Kidney (tissue), 22 donors: ENCODE measurements around the gene ATRX. TPM values are rescaled to one million over a fixed set of nuclear protein-coding genes. Genes with fewer than 3 reads are reported as not detected.
A peak's percentile ranks its signal among the peaks of the same experiment; 100 is the strongest.
"Not testable (repeated sequence)": the region's sequence is repeated elsewhere in the genome, so short reads cannot be mapped to it uniquely, and the experiment has no call there.

Experiments used
- DNase-seq, 5 donors: peaks; one replicate each; pipeline ENCODE4 v3.0.0-alpha.2; 2013 to 2020
- FAIRE-seq: peaks from 2 replicates; lab custom pipeline; 2012; peaks lifted over from hg19 to GRCh38; lab: Jason Lieb, UNC
- H3K27ac ChIP-seq, 2 donors: one replicate each; pipeline ENCODE4 v1.7.0; 2013; ENCODE audit warnings: low read depth in 2 of 2, low read length in 2 of 2, inconsistent platforms in 1 of 2
- H3K27me3 ChIP-seq: one replicate; pipeline ENCODE4 v1.7.1; 2013; ENCODE audit warnings: low read length, inconsistent platforms; ENCODE audit not compliant: control insufficient read depth, insufficient read depth
- H3K36me3 ChIP-seq, 3 donors: one replicate each; pipeline versions ENCODE4 v1.7.0 to v1.7.1; 2013; ENCODE audit warnings: low read length in 3 of 3, control low read depth in 1 of 3, inconsistent platforms in 1 of 3; ENCODE audit not compliant: insufficient read depth in 3 of 3, control insufficient read depth in 2 of 3
- H3K4me1 ChIP-seq, 3 donors: one replicate each; pipeline versions ENCODE4 v1.7.0 to v1.7.1; 2013; ENCODE audit warnings: low read length in 3 of 3, inconsistent platforms in 1 of 3, low read depth in 1 of 3; ENCODE audit not compliant: control insufficient read depth in 2 of 3, insufficient read depth in 2 of 3
- H3K4me3 ChIP-seq, 3 donors: one replicate each; pipeline versions ENCODE4 v1.7.0 to v1.8.1; 2013; ENCODE audit warnings: low read length in 3 of 3, control low read depth in 1 of 3, inconsistent platforms in 1 of 3
- H3K9ac ChIP-seq, 3 donors: one replicate each; pipeline versions ENCODE4 v1.7.0 to v1.7.1; 2013; ENCODE audit warnings: low read length in 3 of 3, control low read depth in 1 of 3, inconsistent platforms in 1 of 3
- H3K9me3 ChIP-seq, 3 donors: one replicate each; pipeline versions ENCODE4 v1.7.0 to v1.7.1; 2013; ENCODE audit warnings: low read length in 3 of 3, control low read depth in 1 of 3, inconsistent platforms in 1 of 3; ENCODE audit not compliant: control insufficient read depth in 2 of 3, insufficient read depth in 1 of 3
- CTCF ChIP-seq: IDR thresholded peaks from 3 replicates; pipeline ENCODE4 v1.5.1; 2012; ENCODE audit warnings: mild to moderate bottlenecking, moderate library complexity, borderline replicate concordance; ENCODE audit not compliant: insufficient read depth; ENCODE audit errors: extremely low read depth
- intact Hi-C: fragments of 100-400 bp; cut with DNase I; formaldehyde crosslinking; loops from one replicate; pipeline ENCODE4 v1.11.1; 2022
- long read RNA-seq, 10 donors: library from polyadenylated mRNA in 1 of 10; unstranded in 1 of 10; transcript quantifications; one replicate each; pipeline ENCODE4 v2.0.0 and lab custom pipeline, GENCODE V29; 2021 to 2026
- polyA plus RNA-seq: library from polyadenylated mRNA; stranded (reverse); fragments of 350-450 nt; fragmentation: Illumina TruSeq; extraction: RNeasy Lipid Tissue Mini Kit (QIAGEN cat#74804); gene quantifications from one replicate; pipeline ENCODE4 v1.2.3, GENCODE V29; 2014; ENCODE audit warnings: low read depth, low replicate concordance; ENCODE audit not compliant: insufficient read depth
- total RNA-seq: library from RNA; stranded (reverse); fragmentation: NEBNext Ultra II Directional; extraction: Animal tissue kit (Norgen Biotek cat#: 25700); gene quantifications from one replicate; pipeline ENCODE4 v1.2.1, GENCODE V29; 2021
- donor health status: control.
- donor health status: control.
- donor health status: control.
- donor health status: control.
- donor health status: control.
- donor health status: DM: yes; HTN: yes; CAD: no.
- donor health status: Normal renal cell carcinoma (clear cell type).

The ATRX gene
- total RNA-seq (93.5 TPM), polyA plus RNA-seq (6.0 TPM)
- long read RNA-seq, donor 1, partial matches to known transcripts = 10 of 13 reads
- long read RNA-seq, donor 1, other reads (novel, unspliced or antisense) = 0 of 13 reads
- long read RNA-seq, donor 2, transcript ATRX-207 (2 exons, 2,967 nt) = major isoform, 5 of 7 reads
- long read RNA-seq, donor 2, partial matches to known transcripts = 0 of 7 reads
- long read RNA-seq, donor 2, other reads (novel, unspliced or antisense) = 0 of 7 reads
- long read RNA-seq, donor 3, transcript ATRX-207 (2 exons, 2,967 nt) = major isoform, 6 of 55 reads
- long read RNA-seq, donor 3, partial matches to known transcripts = 47 of 55 reads
- long read RNA-seq, donor 3, other reads (novel, unspliced or antisense) = 0 of 55 reads
- long read RNA-seq, donor 4, partial matches to known transcripts = 121 of 127 reads
- long read RNA-seq, donor 4, other reads (novel, unspliced or antisense) = 0 of 127 reads
- long read RNA-seq, donor 5 = 0 reads
- long read RNA-seq, donor 6, transcript ATRX-207 (2 exons, 2,967 nt) = major isoform, 16 of 182 reads
- long read RNA-seq, donor 6, partial matches to known transcripts = 164 of 182 reads
- long read RNA-seq, donor 6, other reads (novel, unspliced or antisense) = 0 of 182 reads
- long read RNA-seq, donor 7, partial matches to known transcripts = 48 of 78 reads
- long read RNA-seq, donor 7, other reads (novel, unspliced or antisense) = 27 of 78 reads
- long read RNA-seq, donor 8, transcript ATRX-207 (2 exons, 2,967 nt) = major isoform, 5 of 20 reads
- long read RNA-seq, donor 8, partial matches to known transcripts = 9 of 20 reads
- long read RNA-seq, donor 8, other reads (novel, unspliced or antisense) = 0 of 20 reads
- long read RNA-seq, donor 9, partial matches to known transcripts = 6 of 10 reads
- long read RNA-seq, donor 9, other reads (novel, unspliced or antisense) = 0 of 10 reads
- long read RNA-seq, donor 10, partial matches to known transcripts = 17 of 22 reads
- long read RNA-seq, donor 10, other reads (novel, unspliced or antisense) = 0 of 22 reads

GRCh38 chrX:77785486-77786364 lies at the start of gene ATRX:
Gene ATRX (minus strand): TSS chrX:77786216. CDS start chrX:77786001, 215 bp downstream.
- Histone ChIP-seq H3K36me3 (no peaks in the 10 kb centered on the region), H3K27me3 (no peaks in the 10 kb centered on the region), H3K9me3 (no peaks in the 10 kb centered on the region), H3K4me1 (peaks cover 0 to 2% (median 0%) of the 10 kb centered on the region in 3 donors), H3K9ac (peak within 1 kb of the TSS; percentile 46 to 93 (median 48)), H3K27ac (peak within 1 kb of the TSS; percentile 84 to 94), H3K4me3 (peak within 1 kb of the TSS; percentile 61 to 82 (median 76))
- intact Hi-C loops = no loop called here
- peak; percentile 77 to 94 (median 85) for DNase-seq
- TF ChIP-seq CTCF = no peak
- FAIRE-seq = no peak

GRCh38 chrX:77831544-77831943 lies 45.5 kb upstream of the ATRX start:
- H3K4me3 ChIP-seq, H3K36me3 ChIP-seq, DNase-seq, H3K9ac ChIP-seq, FAIRE-seq, H3K27ac ChIP-seq, H3K4me1 ChIP-seq, H3K9me3 ChIP-seq, H3K27me3 ChIP-seq, intact Hi-C loops: not testable (repeated sequence)

GRCh38 chrX:77821989-77822388 lies 36.0 kb upstream of the ATRX start:
- H3K4me3 ChIP-seq, H3K9me3 ChIP-seq, H3K27me3 ChIP-seq, H3K9ac ChIP-seq, H3K4me1 ChIP-seq, FAIRE-seq, intact Hi-C loops, H3K36me3 ChIP-seq, H3K27ac ChIP-seq, DNase-seq: not testable (repeated sequence)

- TF ChIP-seq CTCF = no peak
- H3K9me3 ChIP-seq = no peaks in the 10 kb centered on the region
- intact Hi-C loops = no loop called here
- no peak overlapping the region for H3K27ac ChIP-seq
- no peak for FAIRE-seq
- no peaks in the 10 kb centered on the region for H3K4me1 ChIP-seq
- H3K27me3 ChIP-seq = no peaks in the 10 kb centered on the region
- peaks cover 0 to 1% (median 0%) of the 10 kb centered on the region in 3 donors for H3K36me3 ChIP-seq
- no peak overlapping the region for H3K4me3 ChIP-seq
- H3K9ac ChIP-seq = no peak overlapping the region
- no peak for DNase-seq
Measured at GRCh38 chrX:77820091-77820727, 34.2 kb upstream of the ATRX start.
